ENCODE measurements around the gene CYTH3.

CYTH3 gene

GRCh38 chr7:6221340-6222319 lies 50.8 kb downstream of the CYTH3 start:
- Histone ChIP-seq H3K4me1 (ENCODE audit: insufficient read depth, low read length) (no peaks in the 10 kb centered on the region), H3K9ac (ENCODE audit: low read depth, low read length) (no peak overlapping the region), H3K9me3 (ENCODE audit: control insufficient read depth, insufficient read depth, low read length) (peaks cover 5% of the 10 kb centered on the region), H3K36me3 (ENCODE audit: insufficient read depth, low read length) (no peaks in the 10 kb centered on the region)

GRCh38 chr7:6218329-6218728 lies 54.1 kb downstream of the CYTH3 start:
- Histone ChIP-seq H3K9ac (ENCODE audit: low read depth, low read length) (no peak overlapping the region), H3K9me3 (ENCODE audit: control insufficient read depth, insufficient read depth, low read length) (peaks cover 15% of the 10 kb centered on the region), H3K4me1 (ENCODE audit: insufficient read depth, low read length) (peaks cover 3% of the 10 kb centered on the region; the same call in 1 of the 2 replicates), H3K36me3 (ENCODE audit: insufficient read depth, low read length) (no peaks in the 10 kb centered on the region)

GRCh38 chr7:6212008-6212407 lies 60.4 kb downstream of the CYTH3 start:
- Histone ChIP-seq H3K4me1 (ENCODE audit: insufficient read depth, low read length) (peaks cover 3% of the 10 kb centered on the region; the same call in 1 of the 2 replicates), H3K36me3 (ENCODE audit: insufficient read depth, low read length) (no peaks in the 10 kb centered on the region), H3K9me3 (ENCODE audit: control insufficient read depth, insufficient read depth, low read length) (peaks cover 11% of the 10 kb centered on the region), H3K9ac (ENCODE audit: low read depth, low read length) (no peak overlapping the region)

GRCh38 chr7:6210621-6211372 lies 61.6 kb downstream of the CYTH3 start:
- no peak overlapping the region for H3K9ac ChIP-seq (ENCODE audit: low read depth, low read length)
- peaks cover 3% of the 10 kb centered on the region; the same call in 1 of the 2 replicates for H3K9me3 ChIP-seq (ENCODE audit: control insufficient read depth, insufficient read depth, low read length)
- H3K36me3 ChIP-seq (ENCODE audit: insufficient read depth, low read length): no peaks in the 10 kb centered on the region
- peaks cover under 1% of the 10 kb centered on the region; the same call in 1 of the 2 replicates for H3K4me1 ChIP-seq (ENCODE audit: insufficient read depth, low read length)

- no peaks in the 10 kb centered on the region for H3K4me1 ChIP-seq (ENCODE audit: insufficient read depth, low read length)
- no peak overlapping the region for H3K9ac ChIP-seq (ENCODE audit: low read depth, low read length)
- H3K36me3 ChIP-seq (ENCODE audit: insufficient read depth, low read length): no peaks in the 10 kb centered on the region
- no peaks in the 10 kb centered on the region for H3K9me3 ChIP-seq (ENCODE audit: control insufficient read depth, insufficient read depth, low read length)
These were observed 63.1 kb downstream of the CYTH3 start for GRCh38 chr7:6209340-6209739.

GRCh38 chr7:6208573-6209328 lies 63.7 kb downstream of the CYTH3 start:
- Histone ChIP-seq H3K9ac (ENCODE audit: low read depth, low read length) (no peak overlapping the region), H3K4me1 (ENCODE audit: insufficient read depth, low read length) (no peaks in the 10 kb centered on the region), H3K9me3 (ENCODE audit: control insufficient read depth, insufficient read depth, low read length) (no peaks in the 10 kb centered on the region), H3K36me3 (ENCODE audit: insufficient read depth, low read length) (no peaks in the 10 kb centered on the region)

GRCh38 chr7:6205971-6206660 lies 66.3 kb downstream of the CYTH3 start:
- Histone ChIP-seq H3K9ac (ENCODE audit: low read depth, low read length) (no peak overlapping the region), H3K9me3 (ENCODE audit: control insufficient read depth, insufficient read depth, low read length) (no peaks in the 10 kb centered on the region), H3K36me3 (ENCODE audit: insufficient read depth, low read length) (no peaks in the 10 kb centered on the region), H3K4me1 (ENCODE audit: insufficient read depth, low read length) (peaks cover 2% of the 10 kb centered on the region; the same call in 1 of the 2 replicates)

- Histone ChIP-seq H3K9me3 (ENCODE audit: control insufficient read depth, insufficient read depth, low read length) (no peaks in the 10 kb centered on the region), H3K9ac (ENCODE audit: low read depth, low read length) (no peak overlapping the region), H3K36me3 (ENCODE audit: insufficient read depth, low read length) (no peaks in the 10 kb centered on the region), H3K4me1 (ENCODE audit: insufficient read depth, low read length) (peaks cover 19% of the 10 kb centered on the region; the same call in 1 of the 2 replicates)
These were observed 69.0 kb downstream of the CYTH3 start for GRCh38 chr7:6203381-6203780.

GRCh38 chr7:6202117-6202516 lies 70.3 kb downstream of the CYTH3 start:
- Histone ChIP-seq H3K9me3 (ENCODE audit: control insufficient read depth, insufficient read depth, low read length) (no peaks in the 10 kb centered on the region), H3K9ac (ENCODE audit: low read depth, low read length) (no peak overlapping the region), H3K36me3 (ENCODE audit: insufficient read depth, low read length) (no peaks in the 10 kb centered on the region), H3K4me1 (ENCODE audit: insufficient read depth, low read length) (peaks cover 24% of the 10 kb centered on the region; the same call in 1 of the 2 replicates)

- no peaks in the 10 kb centered on the region for H3K36me3 ChIP-seq (ENCODE audit: insufficient read depth, low read length)
- H3K9me3 ChIP-seq (ENCODE audit: control insufficient read depth, insufficient read depth, low read length): no peaks in the 10 kb centered on the region
- no peak overlapping the region for H3K9ac ChIP-seq (ENCODE audit: low read depth, low read length)
- peaks cover 24% of the 10 kb centered on the region; the same call in 1 of the 2 replicates for H3K4me1 ChIP-seq (ENCODE audit: insufficient read depth, low read length)
These were observed 71.5 kb downstream of the CYTH3 start for GRCh38 chr7:6200971-6201370.

- Histone ChIP-seq H3K36me3 (ENCODE audit: insufficient read depth, low read length) (no peaks in the 10 kb centered on the region), H3K9me3 (ENCODE audit: control insufficient read depth, insufficient read depth, low read length) (no peaks in the 10 kb centered on the region), H3K4me1 (ENCODE audit: insufficient read depth, low read length) (peaks cover 24% of the 10 kb centered on the region; the same call in 1 of the 2 replicates), H3K9ac (ENCODE audit: low read depth, low read length) (peak overlapping the region; percentile 26; the same call in 1 of the 2 replicates)
These were observed 73.5 kb downstream of the CYTH3 start for GRCh38 chr7:6198689-6199595.

- no peaks in the 10 kb centered on the region for H3K9me3 ChIP-seq (ENCODE audit: control insufficient read depth, insufficient read depth, low read length)
These were observed 74.4 kb downstream of the CYTH3 start for GRCh38 chr7:6197801-6198551.

More at GRCh38 chr7:6197801-6198551, 74.4 kb downstream of the CYTH3 start:
- H3K9ac ChIP-seq (ENCODE audit: low read depth, low read length): no peak overlapping the region
- H3K36me3 ChIP-seq (ENCODE audit: insufficient read depth, low read length): no peaks in the 10 kb centered on the region
- peaks cover 28% of the 10 kb centered on the region; the same call in 1 of the 2 replicates for H3K4me1 ChIP-seq (ENCODE audit: insufficient read depth, low read length)
